ENCODE measurements around the gene APOL6. TPM values are rescaled to one million over a fixed set of nuclear protein-coding genes. Genes with fewer than 3 reads are reported as not detected.

Gene APOL6
- total RNA-seq, 2 experiments from 2014 or later, result 83.6 to 91.5 TPM

- Mint-ChIP-seq H3K4me3 (no peak overlapping the region), H3K36me3 (ENCODE audit: low read depth) (no peaks in the 10 kb centered on the region), H3K27ac (no peak overlapping the region), H3K27me3 (peaks cover 9% of the 10 kb centered on the region), H3K4me1 (peaks cover 27% of the 10 kb centered on the region), H3K9me3 (peaks cover 2% of the 10 kb centered on the region)
- POLR2A ChIA-PET, result no interaction called here
- CTCF ChIA-PET, result no interaction called here
- DNase-seq, result no peak
Measured at GRCh38 chr22:35633520-35633919, 14.7 kb upstream of the APOL6 start.

GRCh38 chr22:35634015-35634414 is 14.2 kb upstream of the APOL6 start:
- Mint-ChIP-seq H3K27me3 (peaks cover 9% of the 10 kb centered on the region), H3K36me3 (ENCODE audit: low read depth) (no peaks in the 10 kb centered on the region), H3K27ac (no peak overlapping the region), H3K4me1 (peaks cover 27% of the 10 kb centered on the region), H3K4me3 (no peak overlapping the region), H3K9me3 (no peaks in the 10 kb centered on the region)
- ChIA-PET CTCF (no interaction called here), POLR2A (no interaction called here)
- no peak for DNase-seq

GRCh38 chr22:35634943-35635540 is 13.2 kb upstream of the APOL6 start:
- POLR2A ChIA-PET, result no interaction called here
- no peak for DNase-seq

GRCh38 chr22:35637254-35637653 is 11.0 kb upstream of the APOL6 start:
- H3K27ac Mint-ChIP-seq, result no peak overlapping the region
- peaks cover 9% of the 10 kb centered on the region for H3K27me3 Mint-ChIP-seq
- no peak for DNase-seq
- H3K36me3 Mint-ChIP-seq (ENCODE audit: low read depth), result no peaks in the 10 kb centered on the region
- CTCF ChIA-PET, result interaction anchor here (1.0 to 1.2 kb wide), 3 partner anchors 11 to 23 kb away, joined by 3 to 4 read pairs (median 3); partner anchors contain the start of gene APOL6
- no peaks in the 10 kb centered on the region for H3K9me3 Mint-ChIP-seq
- peaks cover 14% of the 10 kb centered on the region for H3K4me1 Mint-ChIP-seq
- no peak overlapping the region for H3K4me3 Mint-ChIP-seq
- POLR2A ChIA-PET, result no interaction called here

More at GRCh38 chr22:35634943-35635540, 13.2 kb upstream of the APOL6 start:
- CTCF ChIA-PET, result no interaction called here
- H3K27ac Mint-ChIP-seq, result no peak overlapping the region
- peaks cover 18% of the 10 kb centered on the region for H3K4me1 Mint-ChIP-seq
- peaks cover 9% of the 10 kb centered on the region for H3K27me3 Mint-ChIP-seq
- H3K9me3 Mint-ChIP-seq, result no peaks in the 10 kb centered on the region
- no peak overlapping the region for H3K4me3 Mint-ChIP-seq
- no peaks in the 10 kb centered on the region for H3K36me3 Mint-ChIP-seq (ENCODE audit: low read depth)

- ChIA-PET CTCF (interaction anchor here (1.0 to 1.2 kb wide), 2 partner anchors 10 to 24 kb away, joined by 3 read pairs; partner anchors contain the start of gene APOL6), POLR2A (no interaction called here)
- Mint-ChIP-seq H3K36me3 (ENCODE audit: low read depth) (no peaks in the 10 kb centered on the region), H3K9me3 (no peaks in the 10 kb centered on the region), H3K4me1 (peaks cover 14% of the 10 kb centered on the region), H3K27ac (peak overlapping the region; percentile 14), H3K4me3 (no peak overlapping the region), H3K27me3 (peaks cover 9% of the 10 kb centered on the region)
- no peak for DNase-seq
Measured at GRCh38 chr22:35638001-35638400, 10.2 kb upstream of the APOL6 start.

- Mint-ChIP-seq H3K9me3 (no peaks in the 10 kb centered on the region), H3K4me1 (peaks cover 10% of the 10 kb centered on the region), H3K27me3 (peaks cover 9% of the 10 kb centered on the region), H3K4me3 (no peak overlapping the region), H3K36me3 (ENCODE audit: low read depth) (no peaks in the 10 kb centered on the region), H3K27ac (peak overlapping the region; percentile 14)
- no peak for DNase-seq
- POLR2A ChIA-PET, result no interaction called here
- CTCF ChIA-PET, result interaction anchor here (1.0 kb wide), 1 partner anchor 24 kb away, joined by 3 read pairs; no protein-coding TSS in a partner anchor
Measured at GRCh38 chr22:35638410-35638809, 9.8 kb upstream of the APOL6 start.

- POLR2A ChIA-PET, result no interaction called here
- CTCF ChIA-PET, result no interaction called here
- DNase-seq, result no peak
Measured at GRCh38 chr22:35641494-35642120, 6.6 kb upstream of the APOL6 start.

GRCh38 chr22:35642305-35642741 is 5.9 kb upstream of the APOL6 start:
- H3K4me3 Mint-ChIP-seq, result no peak overlapping the region
- ChIA-PET POLR2A (no interaction called here), CTCF (interaction anchor here (0.6 kb wide), 1 partner anchor 39 kb away, joined by 3 read pairs; no protein-coding TSS in a partner anchor)
- H3K4me1 Mint-ChIP-seq, result peaks cover 10% of the 10 kb centered on the region
- H3K27ac Mint-ChIP-seq, result no peak overlapping the region
- DNase-seq, result no peak
- H3K27me3 Mint-ChIP-seq, result peaks cover 1% of the 10 kb centered on the region
- no peaks in the 10 kb centered on the region for H3K9me3 Mint-ChIP-seq
- H3K36me3 Mint-ChIP-seq (ENCODE audit: low read depth), result no peaks in the 10 kb centered on the region

More at GRCh38 chr22:35641494-35642120, 6.6 kb upstream of the APOL6 start:
- H3K27ac Mint-ChIP-seq, result no peak overlapping the region
- no peak overlapping the region for H3K4me3 Mint-ChIP-seq
- no peaks in the 10 kb centered on the region for H3K9me3 Mint-ChIP-seq
- peaks cover 3% of the 10 kb centered on the region for H3K4me1 Mint-ChIP-seq
- H3K27me3 Mint-ChIP-seq, result peaks cover 4% of the 10 kb centered on the region
- no peaks in the 10 kb centered on the region for H3K36me3 Mint-ChIP-seq (ENCODE audit: low read depth)

GRCh38 chr22:35643991-35644390 is 4.3 kb upstream of the APOL6 start:
- Mint-ChIP-seq H3K4me3 (no peak overlapping the region), H3K27ac (no peak overlapping the region), H3K9me3 (no peaks in the 10 kb centered on the region), H3K4me1 (peaks cover 13% of the 10 kb centered on the region), H3K27me3 (no peaks in the 10 kb centered on the region), H3K36me3 (ENCODE audit: low read depth) (peaks cover 6% of the 10 kb centered on the region)
- no peak for DNase-seq
- ChIA-PET CTCF (no interaction called here), POLR2A (no interaction called here)

- ChIA-PET POLR2A (no interaction called here), CTCF (interaction anchor here (0.6 kb wide), 1 partner anchor 499 kb away, joined by 3 read pairs; no protein-coding TSS in a partner anchor)
- peaks cover 21% of the 10 kb centered on the region for H3K36me3 Mint-ChIP-seq (ENCODE audit: low read depth)
- H3K4me3 Mint-ChIP-seq, result no peak overlapping the region
- H3K27me3 Mint-ChIP-seq, result no peaks in the 10 kb centered on the region
- no peaks in the 10 kb centered on the region for H3K9me3 Mint-ChIP-seq
- peaks cover 20% of the 10 kb centered on the region for H3K4me1 Mint-ChIP-seq
- no peak overlapping the region for H3K27ac Mint-ChIP-seq
- DNase-seq, result no peak
Measured at GRCh38 chr22:35645646-35646045, 2.6 kb upstream of the APOL6 start.

- H3K9me3 Mint-ChIP-seq, result peaks cover 10% of the 10 kb centered on the region
- CTCF ChIA-PET, result interaction anchor here (0.7 to 1.9 kb wide), 2 partner anchors 8 to 417 kb away, joined by 3 to 8 read pairs; no protein-coding TSS in a partner anchor
- H3K27ac Mint-ChIP-seq, result peak overlapping the region; percentile 100
- no peak for DNase-seq
- peak overlapping the region; percentile 99 for H3K4me3 Mint-ChIP-seq
- peaks cover 50% of the 10 kb centered on the region for H3K36me3 Mint-ChIP-seq (ENCODE audit: low read depth)
- H3K4me1 Mint-ChIP-seq, result peaks cover 45% of the 10 kb centered on the region
- POLR2A ChIA-PET, result interaction anchor here (0.6 kb wide), 2 partner anchors 10 to 23 kb away, joined by 3 to 4 read pairs; no protein-coding TSS in a partner anchor
- H3K27me3 Mint-ChIP-seq, result no peaks in the 10 kb centered on the region
Measured at GRCh38 chr22:35649026-35649553, 844 bp downstream of the APOL6 start.

GRCh38 chr22:35649636-35650250 is 1.5 kb downstream of the APOL6 start:
- CTCF ChIA-PET, result interaction anchor here (0.7 kb wide), 1 partner anchor 416 kb away, joined by 3 read pairs; no protein-coding TSS in a partner anchor
- POLR2A ChIA-PET, result interaction anchor here (0.5 to 0.6 kb wide), 2 partner anchors 9 to 373 kb away, joined by 3 read pairs; no protein-coding TSS in a partner anchor
- DNase-seq, result no peak
- H3K36me3 Mint-ChIP-seq (ENCODE audit: low read depth), result peaks cover 56% of the 10 kb centered on the region
- peak overlapping the region; percentile 100 for H3K27ac Mint-ChIP-seq
- H3K4me1 Mint-ChIP-seq, result peaks cover 51% of the 10 kb centered on the region
- peak overlapping the region; percentile 99 for H3K4me3 Mint-ChIP-seq
- H3K27me3 Mint-ChIP-seq, result no peaks in the 10 kb centered on the region
- H3K9me3 Mint-ChIP-seq, result peaks cover 13% of the 10 kb centered on the region

- Mint-ChIP-seq H3K27ac (peak overlapping the region; percentile 6), H3K9me3 (peaks cover 16% of the 10 kb centered on the region), H3K27me3 (no peaks in the 10 kb centered on the region), H3K4me1 (peaks cover 55% of the 10 kb centered on the region), H3K4me3 (peak overlapping the region; percentile 99), H3K36me3 (ENCODE audit: low read depth) (peaks cover 68% of the 10 kb centered on the region)
- POLR2A ChIA-PET, result no interaction called here
- CTCF ChIA-PET, result interaction anchor here (0.7 kb wide), 1 partner anchor 860 kb away, joined by 3 read pairs; no protein-coding TSS in a partner anchor
- DNase-seq, result no peak
Measured at GRCh38 chr22:35651085-35651484, 2.8 kb downstream of the APOL6 start.

Data from activated CD4-positive, alpha-beta T cell treated with anti-CD3 and anti-CD28 coated beads, Interleukin-2, amount 10 ng/mL, durations not matched to agents 7 days and 5 days (primary cell).